A549 (cell line): Measurements from ENCODE around the gene RAP1A. TPM values are rescaled to one million over a fixed set of nuclear protein-coding genes. Genes with fewer than 3 reads are reported as not detected.

Experiments used
- ATAC-seq, 2 experiments: fragments of 200-7000 bp in 1 of 2; fragments of >200 bp in 1 of 2; cut with Nextera tagmentation in 1 of 2; cut with Tn5 transposase in 1 of 2; 3 replicates each; pipeline versions ENCODE4 v1.8.0 to v1.9.1; 2018 to 2020; ENCODE audit warnings: mild to moderate bottlenecking in 1 of 2, moderate library complexity in 1 of 2
- CTCF ChIA-PET: fragments of 300-600 bp; sonication (Branson Sonifier 250); formaldehyde crosslinking; extraction: SDS; loops from one replicate; lab custom pipeline; 2021; ENCODE audit warnings: antibody characterized with exemption, inconsistent platforms; lab: Yijun Ruan, JAX
- POLR2A ChIA-PET: fragments of 350-600 bp; formaldehyde crosslinking; extraction: SDS; loops from one replicate; lab custom pipeline; 2021; ENCODE audit warnings: antibody characterized with exemption, inconsistent platforms; lab: Yijun Ruan, JAX
- DNase-seq, 2 experiments: peaks; one replicate each; pipeline versions ENCODE4 v3.0.0 to v3.0.0-alpha.2; 2011 to 2016; ENCODE audit warnings: low read depth in 1 of 2, low spot score in 1 of 2
- FAIRE-seq: peaks from 2 replicates; lab custom pipeline; 2011; peaks lifted over from hg19 to GRCh38; lab: Jason Lieb, UNC
- H3K27ac ChIP-seq, 2 experiments: fragments of >200 bp; sonication (Bioruptor Twin); formaldehyde crosslinking; 3 replicates each; pipeline ENCODE4 v1.5.1; 2016 to 2017
- H3K4me1 ChIP-seq: fragments of >200 bp; sonication (Bioruptor Twin); formaldehyde crosslinking; 3 replicates; pipeline ENCODE4 v1.6.1; 2016
- H3K4me2 ChIP-seq: fragments of >200 bp; sonication (Bioruptor Twin); formaldehyde crosslinking; 3 replicates; pipeline ENCODE4 v1.6.1; 2016
- H3K4me3 ChIP-seq: fragments of >200 bp; sonication (Bioruptor Twin); formaldehyde crosslinking; 3 replicates; pipeline ENCODE4 v1.5.1; 2016
- H3K9me3 ChIP-seq: fragments of >200 bp; sonication (Bioruptor Twin); formaldehyde crosslinking; 3 replicates; pipeline ENCODE4 v1.6.1; 2016
- BHLHE40 ChIP-seq: IDR thresholded peaks from 2 replicates; pipeline ENCODE4 v1.6.1; 2012; ENCODE audit warnings: low read depth, low read length, inconsistent platforms
- CHD4 ChIP-seq: fragments of 200-600 bp; sonication (generic); IDR thresholded peaks from 2 replicates; pipeline ENCODE4 v1.6.1; 2016; ENCODE audit warnings: antibody characterized with exemption, mild to moderate bottlenecking, borderline replicate concordance
- E2F6 ChIP-seq: IDR thresholded peaks from 2 replicates; pipeline ENCODE4 v1.6.1; 2012; ENCODE audit warnings: low read depth, borderline replicate concordance
- ELK1 ChIP-seq: fragments of 150-350 bp; IDR thresholded peaks from 2 replicates; pipeline ENCODE4 v1.6.1; 2014; ENCODE audit warnings: low read depth, mild to moderate bottlenecking, low read length
- HDAC2 ChIP-seq: fragments of 200-600 bp; sonication (generic); IDR thresholded peaks from 2 replicates; pipeline ENCODE4 v1.6.1; 2016
- HEYL ChIP-seq: fragments of 250-450 bp; sonication (Bioruptor Pico); IDR thresholded peaks from 2 replicates; pipeline ENCODE4 v1.8.0; 2021; ENCODE audit warnings: mild to moderate bottlenecking, moderate library complexity
- HOXB5 ChIP-seq: fragments of 250-450 bp; sonication (Bioruptor Pico); IDR thresholded peaks from 2 replicates; pipeline ENCODE4 v1.5.0; 2020; ENCODE audit warnings: mild to moderate bottlenecking, moderate library complexity
- JUN ChIP-seq, 2 experiments: fragments of >200 bp; sonication (Bioruptor Twin); formaldehyde crosslinking; IDR thresholded peaks; 2 replicates in 1 of 2; 3 replicates in 1 of 2; pipeline ENCODE4 v1.6.1; 2016 to 2017
- MAFK ChIP-seq: fragments of 450-650 bp; IDR thresholded peaks from 2 replicates; pipeline ENCODE4 v1.6.1; 2014; ENCODE audit not compliant: partially characterized antibody
- NFE2L2 ChIP-seq: fragments of 150-350 bp; conservative IDR thresholded peaks from 2 replicates; pipeline ENCODE4 v1.6.1; 2014; ENCODE audit warnings: low read length
- NPAS2 ChIP-seq: fragments of 250-450 bp; sonication (Bioruptor Pico); IDR thresholded peaks from 2 replicates; pipeline ENCODE4 v1.8.0; 2022; ENCODE audit warnings: mild to moderate bottlenecking, moderate library complexity, borderline replicate concordance
- PBX3 ChIP-seq: IDR thresholded peaks from 2 replicates; pipeline ENCODE4 v1.6.1; 2012
- POLR2A ChIP-seq: IDR thresholded peaks from 2 replicates; pipeline ENCODE4 v1.6.1; 2012; ENCODE audit warnings: mild to moderate bottlenecking, low read length
- POLR2AphosphoS2 ChIP-seq: conservative IDR thresholded peaks from 2 replicates; pipeline ENCODE4 v1.6.1; 2012; ENCODE audit warnings: low read length, improper control_type of control experiment, inconsistent platforms
- RARB ChIP-seq: fragments of 250-450 bp; sonication (Bioruptor Pico); IDR thresholded peaks from 2 replicates; pipeline ENCODE4 v1.8.0; 2021; ENCODE audit warnings: mild to moderate bottlenecking, moderate library complexity
- RFX5 ChIP-seq: fragments of 450-650 bp; IDR thresholded peaks from 2 replicates; pipeline ENCODE4 v1.7.1; 2014; ENCODE audit warnings: antibody characterized with exemption, mild to moderate bottlenecking, moderate library complexity
- RNF2 ChIP-seq: fragments of 200-600 bp; sonication (generic); IDR thresholded peaks from 2 replicates; pipeline ENCODE4 v1.6.1; 2016; ENCODE audit warnings: low read depth, mild to moderate bottlenecking, antibody characterized with exemption, moderate library complexity, borderline replicate concordance
- SMC3 ChIP-seq: fragments of >200 bp; sonication (Bioruptor Twin); formaldehyde crosslinking; IDR thresholded peaks from 3 replicates; pipeline ENCODE4 v1.6.1; 2018; ENCODE audit warnings: inconsistent platforms
- SREBF2 ChIP-seq: fragments of 450-650 bp; IDR thresholded peaks from 2 replicates; pipeline ENCODE4 v1.6.1; 2014; ENCODE audit warnings: mild to moderate bottlenecking, moderate library complexity
- TFCP2L1 ChIP-seq: fragments of 250-450 bp; sonication (Bioruptor Pico); IDR thresholded peaks from 2 replicates; pipeline ENCODE4 v1.5.0; 2021; ENCODE audit warnings: mild to moderate bottlenecking
- ZC3H11A ChIP-seq: fragments of 450-650 bp; IDR thresholded peaks from 2 replicates; pipeline ENCODE4 v1.6.1; 2014; ENCODE audit warnings: antibody characterized with exemption, mild to moderate bottlenecking
- ZFP36 ChIP-seq: fragments of 450-650 bp; IDR thresholded peaks from 2 replicates; pipeline ENCODE4 v1.6.1; 2014; ENCODE audit warnings: borderline replicate concordance; ENCODE audit not compliant: partially characterized antibody
- ZSCAN20 ChIP-seq: fragments of 250-450 bp; sonication (Bioruptor Pico); IDR thresholded peaks from 2 replicates; pipeline ENCODE4 v1.8.0; 2022; ENCODE audit warnings: mild to moderate bottlenecking, moderate library complexity
- WGBS: methylation state at CpG from one replicate; pipeline ENCODE4 v1.1.6; 2017; ENCODE audit errors: missing lambda C conversion rate; 5-methylcytosine and 5-hydroxymethylcytosine counted together
- polyA plus RNA-seq, 4 experiments: library from polyadenylated mRNA; depleted of rRNA in 3 of 4; stranded (reverse); fragments of >200 nt; fragmentation: RNase III in 1 of 4; extraction: RNeasy Plus Mini Kit Qiagen cat#74134 plus additional on column Dnase treatment in 1 of 4; gene quantifications; 2 replicates in 3 of 4; 3 replicates in 1 of 4; pipeline ENCODE4 v1.2.3, GENCODE V29; 2011 to 2017

Gene RAP1A
- polyA plus RNA-seq, 2 of the 4 experiments (the other 2 are of a cell fraction) = 37.1 to 39.8 TPM

- POLR2A ChIA-PET = interaction anchor here (1.0 kb wide), 1 partner anchor 51 kb away, joined by 3 read pairs; no protein-coding TSS in a partner anchor
- Histone ChIP-seq H3K4me3 (no peak overlapping the region), H3K4me1 (no peaks in the 10 kb centered on the region), H3K27ac (no peak overlapping the region), H3K9me3 (no peaks in the 10 kb centered on the region), H3K4me2 (no peak overlapping the region)
- TF ChIP-seq RFX5 (no peak), TFCP2L1 (CRISPR knock-in tag) (no peak), POLR2AphosphoS2 (no peak), ZC3H11A (no peak), HOXB5 (CRISPR knock-in tag) (no peak), RARB (CRISPR knock-in tag) (no peak), ZFP36 (no peak), HDAC2 (no peak), RNF2 (no peak), ZSCAN20 (no peak), PBX3 (no peak), SMC3 (no peak), ELK1 (no peak), E2F6 (no peak)
- FAIRE-seq (no peak), ATAC-seq (no peak), DNase-seq (no peak)
- 80% methylated on average over 2 of the region's 2 CpGs for WGBS
- CTCF ChIA-PET = interaction anchor here (1.3 to 2.2 kb wide), 2 partner anchors 10 to 66 kb away, joined by 3 to 7 read pairs; no protein-coding TSS in a partner anchor
Observed at GRCh38 chr1:111704240-111704639, 84.7 kb downstream of the RAP1A start.

GRCh38 chr1:111704776-111705175 lies 85.2 kb downstream of the RAP1A start:
- no peaks in the 10 kb centered on the region for H3K4me1 ChIP-seq
- no peaks in the 10 kb centered on the region for H3K9me3 ChIP-seq
- no peak overlapping the region for H3K4me3 ChIP-seq
- ChIA-PET CTCF (interaction anchor here (1.3 to 2.2 kb wide), 2 partner anchors 10 to 65 kb away, joined by 3 to 7 read pairs; no protein-coding TSS in a partner anchor), POLR2A (interaction anchor here (1.0 kb wide), 1 partner anchor 50 kb away, joined by 3 read pairs; no protein-coding TSS in a partner anchor)
- no peak for DNase-seq
- ATAC-seq = no peak
- no peak for TF ChIP-seq POLR2A
- TF ChIP-seq JUN (IDR thresholded peaks at IDR 0.05) = no peak
- no peak for TF ChIP-seq CHD4
- no peak for TF ChIP-seq NPAS2 (CRISPR knock-in tag)
- no peak for TF ChIP-seq NFE2L2
- no peak for TF ChIP-seq BHLHE40
- TF ChIP-seq HEYL (CRISPR knock-in tag) = no peak
- no peak for TF ChIP-seq SREBF2
- no peak for TF ChIP-seq PBX3
- no peak for TF ChIP-seq MAFK
- no peak overlapping the region for H3K27ac ChIP-seq
- no peak overlapping the region for H3K4me2 ChIP-seq
- no peak for FAIRE-seq
